ENCODE measurements around the gene IL17RA.
"Not testable (repeated sequence)": the region's sequence is repeated elsewhere in the genome, so short reads cannot be mapped to it uniquely, and the experiment has no call there.

The IL17RA gene, protein sequence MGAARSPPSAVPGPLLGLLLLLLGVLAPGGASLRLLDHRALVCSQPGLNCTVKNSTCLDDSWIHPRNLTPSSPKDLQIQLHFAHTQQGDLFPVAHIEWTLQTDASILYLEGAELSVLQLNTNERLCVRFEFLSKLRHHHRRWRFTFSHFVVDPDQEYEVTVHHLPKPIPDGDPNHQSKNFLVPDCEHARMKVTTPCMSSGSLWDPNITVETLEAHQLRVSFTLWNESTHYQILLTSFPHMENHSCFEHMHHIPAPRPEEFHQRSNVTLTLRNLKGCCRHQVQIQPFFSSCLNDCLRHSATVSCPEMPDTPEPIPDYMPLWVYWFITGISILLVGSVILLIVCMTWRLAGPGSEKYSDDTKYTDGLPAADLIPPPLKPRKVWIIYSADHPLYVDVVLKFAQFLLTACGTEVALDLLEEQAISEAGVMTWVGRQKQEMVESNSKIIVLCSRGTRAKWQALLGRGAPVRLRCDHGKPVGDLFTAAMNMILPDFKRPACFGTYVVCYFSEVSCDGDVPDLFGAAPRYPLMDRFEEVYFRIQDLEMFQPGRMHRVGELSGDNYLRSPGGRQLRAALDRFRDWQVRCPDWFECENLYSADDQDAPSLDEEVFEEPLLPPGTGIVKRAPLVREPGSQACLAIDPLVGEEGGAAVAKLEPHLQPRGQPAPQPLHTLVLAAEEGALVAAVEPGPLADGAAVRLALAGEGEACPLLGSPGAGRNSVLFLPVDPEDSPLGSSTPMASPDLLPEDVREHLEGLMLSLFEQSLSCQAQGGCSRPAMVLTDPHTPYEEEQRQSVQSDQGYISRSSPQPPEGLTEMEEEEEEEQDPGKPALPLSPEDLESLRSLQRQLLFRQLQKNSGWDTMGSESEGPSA

DNA sequence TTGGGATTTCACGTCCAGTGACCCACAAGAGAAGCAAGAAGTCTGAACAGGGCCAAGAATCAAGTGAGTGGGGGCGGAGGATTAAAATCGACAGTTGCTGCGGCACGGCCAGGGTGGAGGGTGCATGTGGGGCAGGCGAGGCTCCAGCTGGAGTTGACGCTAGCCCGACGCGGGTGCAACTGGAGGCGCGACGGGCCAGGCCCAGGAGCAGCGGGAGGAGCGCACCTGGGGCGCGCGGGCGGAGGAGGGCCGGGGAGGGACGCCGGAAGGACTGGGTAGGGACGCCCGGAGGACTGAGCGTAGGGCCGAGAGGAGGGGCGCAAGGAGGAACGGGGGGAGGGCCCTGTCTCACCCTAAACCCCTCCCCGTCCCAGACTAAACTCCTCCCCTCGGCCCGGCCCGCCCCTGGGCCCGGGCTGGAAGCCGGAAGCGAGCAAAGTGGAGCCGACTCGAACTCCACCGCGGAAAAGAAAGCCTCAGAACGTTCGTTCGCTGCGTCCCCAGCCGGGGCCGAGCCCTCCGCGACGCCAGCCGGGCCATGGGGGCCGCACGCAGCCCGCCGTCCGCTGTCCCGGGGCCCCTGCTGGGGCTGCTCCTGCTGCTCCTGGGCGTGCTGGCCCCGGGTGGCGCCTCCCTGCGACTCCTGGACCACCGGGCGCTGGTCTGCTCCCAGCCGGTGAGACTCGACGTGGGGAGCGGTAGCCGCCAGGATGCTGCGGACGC lies at the start of gene IL17RA:
TSS of gene IL17RA (plus strand) at position 447 of the 723 bp plus-strand sequence. CDS start at position 539, 92 bp downstream.
- DNase-seq (ENCODE audit: low spot score): peak; percentile 98
- TF ChIP-seq, protein P1, sequence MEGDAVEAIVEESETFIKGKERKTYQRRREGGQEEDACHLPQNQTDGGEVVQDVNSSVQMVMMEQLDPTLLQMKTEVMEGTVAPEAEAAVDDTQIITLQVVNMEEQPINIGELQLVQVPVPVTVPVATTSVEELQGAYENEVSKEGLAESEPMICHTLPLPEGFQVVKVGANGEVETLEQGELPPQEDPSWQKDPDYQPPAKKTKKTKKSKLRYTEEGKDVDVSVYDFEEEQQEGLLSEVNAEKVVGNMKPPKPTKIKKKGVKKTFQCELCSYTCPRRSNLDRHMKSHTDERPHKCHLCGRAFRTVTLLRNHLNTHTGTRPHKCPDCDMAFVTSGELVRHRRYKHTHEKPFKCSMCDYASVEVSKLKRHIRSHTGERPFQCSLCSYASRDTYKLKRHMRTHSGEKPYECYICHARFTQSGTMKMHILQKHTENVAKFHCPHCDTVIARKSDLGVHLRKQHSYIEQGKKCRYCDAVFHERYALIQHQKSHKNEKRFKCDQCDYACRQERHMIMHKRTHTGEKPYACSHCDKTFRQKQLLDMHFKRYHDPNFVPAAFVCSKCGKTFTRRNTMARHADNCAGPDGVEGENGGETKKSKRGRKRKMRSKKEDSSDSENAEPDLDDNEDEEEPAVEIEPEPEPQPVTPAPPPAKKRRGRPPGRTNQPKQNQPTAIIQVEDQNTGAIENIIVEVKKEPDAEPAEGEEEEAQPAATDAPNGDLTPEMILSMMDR (IDR thresholded peaks at IDR 0.05; ENCODE audit: extremely low read depth, missing control alignments): no peak

DNA sequence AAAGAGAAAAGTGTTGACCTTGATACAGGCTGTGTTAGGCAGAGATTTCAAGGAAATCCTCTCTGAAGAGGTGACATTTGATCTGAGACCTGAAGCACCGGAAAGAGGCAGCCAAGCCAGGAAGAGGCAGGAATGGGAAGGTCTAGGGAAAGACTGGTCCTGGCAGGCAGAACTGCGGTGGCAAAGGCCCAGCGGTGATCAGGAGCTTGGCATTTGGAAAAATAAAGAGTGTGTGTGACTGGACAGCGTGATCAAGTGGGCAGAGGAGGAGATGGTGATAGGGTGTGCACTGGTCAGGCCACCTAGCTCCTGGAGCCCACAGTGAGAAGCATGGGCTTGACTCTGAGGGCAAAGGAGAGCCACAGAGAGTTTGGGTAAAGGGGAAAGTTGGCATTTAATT lies 49.6 kb upstream of the IL17RA start:
- DNase-seq (ENCODE audit: low spot score): no peak
- TF ChIP-seq, protein P1 (IDR thresholded peaks at IDR 0.05; ENCODE audit: extremely low read depth, missing control alignments): no peak

DNA sequence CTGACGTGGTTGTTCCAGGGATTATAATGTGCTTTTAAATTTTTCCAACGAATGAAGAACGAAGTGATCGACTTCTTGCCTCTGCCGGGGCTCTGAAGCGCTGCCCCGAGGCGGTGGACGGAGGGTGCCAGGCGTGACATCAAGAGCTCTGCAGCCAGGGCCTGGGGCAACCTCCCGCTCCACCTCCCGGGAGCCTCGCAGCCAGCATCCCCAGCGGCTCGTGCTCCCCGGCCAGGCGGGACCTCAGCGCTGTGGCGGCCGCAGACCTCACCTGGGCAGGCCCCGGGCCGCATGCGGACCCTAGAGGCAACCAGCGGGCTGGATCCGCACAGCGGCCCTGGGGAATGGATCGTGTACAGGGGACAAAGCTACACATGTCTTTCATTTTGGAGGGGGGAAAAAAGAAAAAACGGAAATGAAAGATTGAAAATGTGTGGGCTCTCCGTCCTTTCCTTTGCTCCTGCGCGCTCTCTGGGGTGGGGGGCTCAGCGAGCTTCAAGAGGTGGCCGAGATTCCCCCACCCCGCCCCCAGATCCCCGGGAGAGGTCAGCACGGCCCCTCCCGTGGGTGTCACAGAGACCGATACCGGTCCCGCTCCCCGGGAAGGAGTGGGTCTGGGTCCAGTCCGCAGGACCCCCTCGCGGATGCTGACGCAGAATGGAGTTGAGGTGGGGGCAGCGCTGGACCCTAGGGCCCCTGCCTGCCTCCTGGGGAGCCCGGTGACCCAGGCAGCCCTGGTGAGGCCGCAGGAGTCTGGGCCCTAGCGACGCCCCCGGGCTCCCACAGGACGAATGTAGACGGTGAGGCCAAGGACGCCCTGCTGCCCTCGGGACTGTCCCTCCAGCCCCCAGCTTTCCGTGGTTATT lies 48.6 kb upstream of the IL17RA start:
- DNase-seq (ENCODE audit: low spot score): not testable (repeated sequence)

DNA sequence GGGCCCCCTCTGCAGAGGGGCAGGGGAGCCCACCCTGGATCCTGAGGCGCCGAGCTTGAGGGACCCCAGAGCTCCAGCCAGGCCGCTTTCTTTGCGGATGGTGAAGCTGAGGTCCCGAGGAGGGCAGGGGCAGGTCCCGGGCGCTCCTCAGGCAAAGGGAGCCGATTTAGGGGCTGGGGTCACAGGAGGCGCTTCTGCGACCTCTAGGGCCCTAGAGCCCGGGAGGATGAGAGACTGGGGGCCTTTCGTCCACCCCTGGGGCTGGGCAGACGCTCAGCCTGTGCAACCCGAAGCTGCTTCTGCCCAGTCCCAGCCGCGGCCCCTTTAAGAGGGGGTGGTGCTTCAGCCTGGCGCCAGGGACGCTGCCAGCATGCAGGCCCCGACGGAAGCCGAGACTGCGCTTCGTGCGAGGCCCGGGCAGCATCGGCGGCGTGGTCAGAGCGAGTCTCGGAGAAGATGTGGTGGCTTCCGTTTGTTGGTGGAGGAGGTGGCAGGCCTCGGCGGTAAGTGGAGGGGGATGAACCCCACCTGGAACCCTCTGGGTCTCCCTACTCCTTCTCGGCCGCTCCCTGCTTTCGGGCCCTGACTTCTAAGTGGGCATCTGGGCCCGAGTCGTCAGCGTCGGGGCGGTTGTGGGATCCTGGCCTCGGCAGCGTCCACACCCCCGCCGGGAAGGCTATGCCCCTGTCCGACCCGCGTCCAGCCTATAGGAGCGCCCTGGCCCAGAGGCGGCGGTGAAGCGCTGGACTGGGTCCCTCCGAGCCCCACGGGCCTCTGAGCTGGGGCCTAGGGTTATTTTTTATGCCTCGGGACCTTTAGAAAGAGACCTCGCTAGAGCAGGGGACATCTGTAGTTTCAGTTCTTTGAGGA lies 47.7 kb upstream of the IL17RA start:
- not testable (repeated sequence) for DNase-seq (ENCODE audit: low spot score)

DNA sequence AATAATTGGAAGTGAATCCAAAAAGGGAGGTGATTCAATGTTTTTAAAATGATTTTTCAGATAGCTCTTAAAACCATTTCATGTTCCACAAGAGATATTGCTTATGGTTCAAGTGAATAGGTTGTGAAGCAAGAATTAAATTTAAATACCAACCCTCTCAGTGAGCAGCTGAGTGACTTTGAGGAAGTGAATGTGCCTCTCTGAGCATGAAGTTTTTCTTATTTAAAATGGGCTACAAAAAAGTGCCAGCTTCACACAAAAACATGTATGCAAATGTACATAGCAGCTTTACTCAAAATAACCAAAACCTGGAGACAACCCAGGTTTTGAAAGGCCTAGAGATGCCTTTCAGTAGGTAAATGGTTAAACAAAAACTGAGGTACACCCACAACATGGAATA lies 41.3 kb upstream of the IL17RA start:
- TF ChIP-seq, protein P1 (IDR thresholded peaks at IDR 0.05; ENCODE audit: extremely low read depth, missing control alignments): no peak
- DNase-seq (ENCODE audit: low spot score): no peak

DNA sequence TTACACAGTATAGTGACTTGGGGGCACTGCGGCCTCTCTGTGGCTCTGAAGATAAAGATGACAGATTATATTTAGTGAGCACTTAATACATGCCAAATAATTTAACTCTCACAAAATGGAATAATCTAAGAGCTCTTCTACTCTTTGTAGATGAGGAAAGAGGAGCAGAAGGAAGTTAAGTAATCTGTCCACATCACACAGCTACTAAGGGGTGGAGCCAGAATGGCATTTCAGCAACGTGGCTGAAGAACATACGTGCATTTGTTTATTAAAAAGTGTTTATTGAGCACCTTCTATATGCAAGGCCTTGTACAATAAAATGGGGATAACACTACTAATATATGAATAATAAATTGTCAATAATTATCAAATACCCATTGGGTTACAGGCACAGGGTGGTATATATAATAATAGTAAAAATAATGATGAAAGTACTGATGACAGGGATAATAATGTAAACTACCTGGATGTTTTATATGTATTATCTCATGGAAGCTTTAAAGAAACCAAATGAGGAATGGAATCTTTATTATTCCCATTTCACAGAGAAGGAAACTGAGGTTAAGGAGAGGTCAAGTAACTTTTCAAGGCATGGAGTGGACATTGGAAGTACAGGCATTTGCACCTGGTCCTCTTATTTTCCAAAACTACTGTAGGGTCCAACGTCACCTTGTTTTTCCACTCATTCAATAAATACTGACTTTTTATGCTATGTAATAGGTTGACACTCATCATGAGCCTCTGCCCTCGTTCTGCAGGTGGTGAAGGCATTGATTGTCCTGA lies 38.0 kb upstream of the IL17RA start:
- DNase-seq (ENCODE audit: low spot score): no peak
- TF ChIP-seq, protein P1 (IDR thresholded peaks at IDR 0.05; ENCODE audit: extremely low read depth, missing control alignments): no peak

DNA sequence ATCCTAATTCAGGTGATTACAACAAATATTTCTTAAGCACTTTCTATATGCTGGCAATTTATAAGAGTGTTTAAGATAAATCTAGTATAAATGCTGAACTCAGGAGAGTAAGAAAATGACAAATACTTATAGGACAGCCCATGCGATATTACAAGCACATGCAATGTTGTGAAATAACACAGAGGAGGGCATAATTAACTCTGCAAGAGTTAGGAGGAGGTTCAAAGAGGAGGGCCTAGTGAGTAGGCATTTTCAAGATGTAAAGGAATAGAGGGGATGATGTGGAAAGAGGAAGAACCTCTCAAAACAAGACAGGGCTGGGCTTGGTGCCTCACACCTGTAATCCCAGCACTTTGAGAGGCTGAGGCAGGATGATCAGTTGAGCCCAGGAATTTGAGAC lies 37.1 kb upstream of the IL17RA start:
- TF ChIP-seq, protein P1 (IDR thresholded peaks at IDR 0.05; ENCODE audit: extremely low read depth, missing control alignments): no peak

More for the DNA sequence above, 37.1 kb upstream of the IL17RA start:
- DNase-seq (ENCODE audit: low spot score): no peak

Data from GM20000 (cell line).